Measurements from ENCODE around the gene PHF21A. TPM values are rescaled to one million over a fixed set of nuclear protein-coding genes. Genes with fewer than 3 reads are reported as not detected.

Gene PHF21A
- total and polyA plus RNA-seq, 10 of the 15 experiments (the other 5 are each of a cell fraction or from before 2014, with no cell fraction given) = 2.6 to 37.2 (median 16.0) TPM

DNA sequence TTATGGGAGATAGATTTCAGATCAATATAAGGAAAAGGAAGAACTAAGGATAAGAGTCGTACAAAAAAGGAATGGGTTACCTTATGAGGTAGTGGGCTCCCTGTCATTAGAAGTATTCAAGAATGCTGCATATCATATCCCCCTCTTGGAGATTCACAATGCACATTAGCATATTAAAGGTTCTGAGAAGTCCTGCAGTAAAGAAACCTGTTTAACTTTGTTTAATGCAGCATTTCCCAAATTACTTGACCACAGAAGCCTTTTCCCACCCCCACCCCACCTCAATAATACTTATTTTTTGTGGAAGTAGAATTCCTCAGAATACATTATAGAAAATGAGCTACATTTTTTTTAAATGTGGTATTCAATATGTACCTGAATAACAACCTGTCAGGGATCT lies 30.9 kb downstream of the PHF21A start:
- 93% methylated on average over 1 of the region's 1 CpG for WGBS (ENCODE audit: insufficient coverage, insufficient replicate concordance, low lambda C conversion rate, missing lambda C conversion rate)
- BruUV-seq (replicated peaks) = no TSS peak
- Histone ChIP-seq H3K79me2 (ENCODE audit: control insufficient read depth, insufficient read depth, low read length) (peaks cover 3% of the 10 kb centered on the region), H3K4me2 (ENCODE audit: control insufficient read depth, insufficient read depth) (no peak overlapping the region), H3K4me1 (ENCODE audit: control insufficient read depth, insufficient read depth, low read length) (no peaks in the 10 kb centered on the region), H3K4me3 (no peak overlapping the region), H3K27ac (ENCODE audit: control insufficient read depth, insufficient read depth) (no peak overlapping the region), H4K20me1 (ENCODE audit: control insufficient read depth, insufficient read depth) (no peaks in the 10 kb centered on the region), H3K36me3 (ENCODE audit: control insufficient read depth in 2 of 2, insufficient read depth in 2 of 2, low read length in 1 of 2) (peaks cover 3 to 4% of the 10 kb centered on the region in 2 experiments; a peak in 2 of 4 replicates), H3K9me3 (replicated peaks; ENCODE audit: control insufficient read depth, insufficient read depth, low read length) (no peaks in the 10 kb centered on the region), H3K27me3 (replicated peaks in 1 of 2; ENCODE audit: control insufficient read depth in 2 of 2, insufficient read depth in 2 of 2, low read length in 1 of 2) (no peaks in the 10 kb centered on the region), H3K9ac (ENCODE audit: control insufficient read depth, insufficient read depth, low read length) (no peak overlapping the region), H2AFZ (ENCODE audit: control insufficient read depth, low read depth, low read length) (no peak overlapping the region)
- ChIA-PET RAD21 (ENCODE audit: unreplicated experiment) (no interaction called here), SMC1A (ENCODE audit: uncharacterized antibody, unreplicated experiment) (interaction anchor here (1.3 to 2.2 kb wide), 5 partner anchors 9 to 239 kb away, joined by 3 to 9 read pairs (median 5); no protein-coding TSS in a partner anchor), POLR2A (interaction anchor here (0.6 to 0.7 kb wide), 2 partner anchors 11 to 1250 kb away, joined by 5 to 9 read pairs; no protein-coding TSS in a partner anchor), CTCF (interaction anchor here (1.1 to 1.5 kb wide), 4 partner anchors 10 to 37 kb away, joined by 3 to 6 read pairs (median 4); no protein-coding TSS in a partner anchor)
- intact Hi-C loops (cut with micrococcal nuclease; ENCODE audit: unreplicated experiment) (no loop called here), in situ Hi-C loops (cut with MboI) (no loop called here)
- FAIRE-seq (no peak), DNase-seq (ENCODE audit: low read depth, low spot score) (no peak), ATAC-seq (no peak)
- TF ChIP-seq MEF2B (IDR thresholded peaks at IDR 0.05; ENCODE audit: partially characterized antibody, poor library complexity, severe bottlenecking) = no peak
- no peak for TF ChIP-seq RFX5 (IDR thresholded peaks at IDR 0.05; ENCODE audit: low read depth, low read length)
- no peak for TF ChIP-seq HDAC2 (IDR thresholded peaks at IDR 0.05)
- TF ChIP-seq, protein P1, sequence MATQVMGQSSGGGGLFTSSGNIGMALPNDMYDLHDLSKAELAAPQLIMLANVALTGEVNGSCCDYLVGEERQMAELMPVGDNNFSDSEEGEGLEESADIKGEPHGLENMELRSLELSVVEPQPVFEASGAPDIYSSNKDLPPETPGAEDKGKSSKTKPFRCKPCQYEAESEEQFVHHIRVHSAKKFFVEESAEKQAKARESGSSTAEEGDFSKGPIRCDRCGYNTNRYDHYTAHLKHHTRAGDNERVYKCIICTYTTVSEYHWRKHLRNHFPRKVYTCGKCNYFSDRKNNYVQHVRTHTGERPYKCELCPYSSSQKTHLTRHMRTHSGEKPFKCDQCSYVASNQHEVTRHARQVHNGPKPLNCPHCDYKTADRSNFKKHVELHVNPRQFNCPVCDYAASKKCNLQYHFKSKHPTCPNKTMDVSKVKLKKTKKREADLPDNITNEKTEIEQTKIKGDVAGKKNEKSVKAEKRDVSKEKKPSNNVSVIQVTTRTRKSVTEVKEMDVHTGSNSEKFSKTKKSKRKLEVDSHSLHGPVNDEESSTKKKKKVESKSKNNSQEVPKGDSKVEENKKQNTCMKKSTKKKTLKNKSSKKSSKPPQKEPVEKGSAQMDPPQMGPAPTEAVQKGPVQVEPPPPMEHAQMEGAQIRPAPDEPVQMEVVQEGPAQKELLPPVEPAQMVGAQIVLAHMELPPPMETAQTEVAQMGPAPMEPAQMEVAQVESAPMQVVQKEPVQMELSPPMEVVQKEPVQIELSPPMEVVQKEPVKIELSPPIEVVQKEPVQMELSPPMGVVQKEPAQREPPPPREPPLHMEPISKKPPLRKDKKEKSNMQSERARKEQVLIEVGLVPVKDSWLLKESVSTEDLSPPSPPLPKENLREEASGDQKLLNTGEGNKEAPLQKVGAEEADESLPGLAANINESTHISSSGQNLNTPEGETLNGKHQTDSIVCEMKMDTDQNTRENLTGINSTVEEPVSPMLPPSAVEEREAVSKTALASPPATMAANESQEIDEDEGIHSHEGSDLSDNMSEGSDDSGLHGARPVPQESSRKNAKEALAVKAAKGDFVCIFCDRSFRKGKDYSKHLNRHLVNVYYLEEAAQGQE (IDR thresholded peaks at IDR 0.05; ENCODE audit: low read depth, low read length) = no peak
- TF ChIP-seq, protein P2, sequence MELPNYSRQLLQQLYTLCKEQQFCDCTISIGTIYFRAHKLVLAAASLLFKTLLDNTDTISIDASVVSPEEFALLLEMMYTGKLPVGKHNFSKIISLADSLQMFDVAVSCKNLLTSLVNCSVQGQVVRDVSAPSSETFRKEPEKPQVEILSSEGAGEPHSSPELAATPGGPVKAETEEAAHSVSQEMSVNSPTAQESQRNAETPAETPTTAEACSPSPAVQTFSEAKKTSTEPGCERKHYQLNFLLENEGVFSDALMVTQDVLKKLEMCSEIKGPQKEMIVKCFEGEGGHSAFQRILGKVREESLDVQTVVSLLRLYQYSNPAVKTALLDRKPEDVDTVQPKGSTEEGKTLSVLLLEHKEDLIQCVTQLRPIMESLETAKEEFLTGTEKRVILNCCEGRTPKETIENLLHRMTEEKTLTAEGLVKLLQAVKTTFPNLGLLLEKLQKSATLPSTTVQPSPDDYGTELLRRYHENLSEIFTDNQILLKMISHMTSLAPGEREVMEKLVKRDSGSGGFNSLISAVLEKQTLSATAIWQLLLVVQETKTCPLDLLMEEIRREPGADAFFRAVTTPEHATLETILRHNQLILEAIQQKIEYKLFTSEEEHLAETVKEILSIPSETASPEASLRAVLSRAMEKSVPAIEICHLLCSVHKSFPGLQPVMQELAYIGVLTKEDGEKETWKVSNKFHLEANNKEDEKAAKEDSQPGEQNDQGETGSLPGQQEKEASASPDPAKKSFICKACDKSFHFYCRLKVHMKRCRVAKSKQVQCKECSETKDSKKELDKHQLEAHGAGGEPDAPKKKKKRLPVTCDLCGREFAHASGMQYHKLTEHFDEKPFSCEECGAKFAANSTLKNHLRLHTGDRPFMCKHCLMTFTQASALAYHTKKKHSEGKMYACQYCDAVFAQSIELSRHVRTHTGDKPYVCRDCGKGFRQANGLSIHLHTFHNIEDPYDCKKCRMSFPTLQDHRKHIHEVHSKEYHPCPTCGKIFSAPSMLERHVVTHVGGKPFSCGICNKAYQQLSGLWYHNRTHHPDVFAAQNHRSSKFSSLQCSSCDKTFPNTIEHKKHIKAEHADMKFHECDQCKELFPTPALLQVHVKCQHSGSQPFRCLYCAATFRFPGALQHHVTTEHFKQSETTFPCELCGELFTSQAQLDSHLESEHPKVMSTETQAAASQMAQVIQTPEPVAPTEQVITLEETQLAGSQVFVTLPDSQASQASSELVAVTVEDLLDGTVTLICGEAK (IDR thresholded peaks at IDR 0.05; ENCODE audit: borderline replicate concordance) = no peak
- TF ChIP-seq NFYB (IDR thresholded peaks at IDR 0.05; ENCODE audit: insufficient read depth, low read depth, low read length) = no peak
- no peak for TF ChIP-seq CREB1 (IDR thresholded peaks at IDR 0.05; ENCODE audit: low read depth)
- no peak for TF ChIP-seq CBX3 (IDR thresholded peaks at IDR 0.05; ENCODE audit: borderline replicate concordance, low read depth)
- TF ChIP-seq, protein P3, sequence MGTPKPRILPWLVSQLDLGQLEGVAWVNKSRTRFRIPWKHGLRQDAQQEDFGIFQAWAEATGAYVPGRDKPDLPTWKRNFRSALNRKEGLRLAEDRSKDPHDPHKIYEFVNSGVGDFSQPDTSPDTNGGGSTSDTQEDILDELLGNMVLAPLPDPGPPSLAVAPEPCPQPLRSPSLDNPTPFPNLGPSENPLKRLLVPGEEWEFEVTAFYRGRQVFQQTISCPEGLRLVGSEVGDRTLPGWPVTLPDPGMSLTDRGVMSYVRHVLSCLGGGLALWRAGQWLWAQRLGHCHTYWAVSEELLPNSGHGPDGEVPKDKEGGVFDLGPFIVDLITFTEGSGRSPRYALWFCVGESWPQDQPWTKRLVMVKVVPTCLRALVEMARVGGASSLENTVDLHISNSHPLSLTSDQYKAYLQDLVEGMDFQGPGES (IDR thresholded peaks at IDR 0.05) = no peak
- TF ChIP-seq SMARCA5 (IDR thresholded peaks at IDR 0.05) = no peak
- no peak for TF ChIP-seq MYC (IDR thresholded peaks at IDR 0.05; ENCODE audit: insufficient read depth, insufficient read length, insufficient replicate concordance, low read length, severe bottlenecking)
- no peak for TF ChIP-seq JUNB (IDR thresholded peaks at IDR 0.05)
- TF ChIP-seq, protein P4, sequence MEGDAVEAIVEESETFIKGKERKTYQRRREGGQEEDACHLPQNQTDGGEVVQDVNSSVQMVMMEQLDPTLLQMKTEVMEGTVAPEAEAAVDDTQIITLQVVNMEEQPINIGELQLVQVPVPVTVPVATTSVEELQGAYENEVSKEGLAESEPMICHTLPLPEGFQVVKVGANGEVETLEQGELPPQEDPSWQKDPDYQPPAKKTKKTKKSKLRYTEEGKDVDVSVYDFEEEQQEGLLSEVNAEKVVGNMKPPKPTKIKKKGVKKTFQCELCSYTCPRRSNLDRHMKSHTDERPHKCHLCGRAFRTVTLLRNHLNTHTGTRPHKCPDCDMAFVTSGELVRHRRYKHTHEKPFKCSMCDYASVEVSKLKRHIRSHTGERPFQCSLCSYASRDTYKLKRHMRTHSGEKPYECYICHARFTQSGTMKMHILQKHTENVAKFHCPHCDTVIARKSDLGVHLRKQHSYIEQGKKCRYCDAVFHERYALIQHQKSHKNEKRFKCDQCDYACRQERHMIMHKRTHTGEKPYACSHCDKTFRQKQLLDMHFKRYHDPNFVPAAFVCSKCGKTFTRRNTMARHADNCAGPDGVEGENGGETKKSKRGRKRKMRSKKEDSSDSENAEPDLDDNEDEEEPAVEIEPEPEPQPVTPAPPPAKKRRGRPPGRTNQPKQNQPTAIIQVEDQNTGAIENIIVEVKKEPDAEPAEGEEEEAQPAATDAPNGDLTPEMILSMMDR (IDR thresholded peaks at IDR 0.05 in 2 of 3, conservative IDR thresholded peaks at IDR 0.05 in 1 of 3; ENCODE audit: control insufficient read depth in 2 of 3, extremely low read depth in 1 of 3, insufficient read depth in 1 of 3, low read depth in 3 of 3, low read length in 3 of 3) = no peak

All from GM12878 (cell line).